HCT116 (cell line): Measurements from ENCODE around the gene CBLB. TPM values are rescaled to one million over a fixed set of nuclear protein-coding genes. Genes with fewer than 3 reads are reported as not detected.

Experiments
- ATAC-seq: fragments of 200-7000 bp; cut with Tn5 transposase; 2 replicates; pipeline ENCODE4 v1.9.1; 2020; ENCODE audit warnings: mild to moderate bottlenecking, moderate library complexity
- BruUV-seq: library from RNA; stranded (reverse); fragments of 400-500 nt; replicated peaks from 2 replicates; lab custom pipeline; 2021; lab: Mats Ljungman, UMichigan
- CTCF ChIA-PET: fragments of 300-600 bp; sonication (Branson Sonifier 250); formaldehyde crosslinking; loops from one replicate; lab custom pipeline; 2021; ENCODE audit warnings: antibody characterized with exemption; lab: Charles Lee
- POLR2A ChIA-PET: fragments of 300-600, 350-600 bp; sonication (Branson Sonifier 250); formaldehyde crosslinking; loops from one replicate; lab custom pipeline; 2021; ENCODE audit warnings: antibody characterized with exemption; lab: Charles Lee
- RAD21 ChIA-PET, 2 experiments: fragments of 300-600 bp; sonication (Branson Sonifier 250); formaldehyde crosslinking; loops; one replicate each; lab custom pipeline; 2023; ENCODE audit warnings: low total read pairs in 2 of 2; ENCODE audit not compliant: uncharacterized antibody in 2 of 2, unreplicated experiment in 2 of 2, low non-redundant PET in 1 of 2; lab: Charles Lee
- DNase-seq: peaks from one replicate; pipeline ENCODE4 v3.0.0-alpha.2; 2010; ENCODE audit warnings: low read depth, low spot score
- H2AFZ ChIP-seq: fragments of 200-600 bp; shearing (Covaris generic), sonication (generic); 2 replicates; pipeline ENCODE4 v1.6.1; 2017; ENCODE audit warnings: low read depth, mixed run types, mixed read lengths, antibody characterized with exemption, low read length; ENCODE audit not compliant: poor library complexity, severe bottlenecking
- H3K27ac ChIP-seq: 2 replicates; pipeline ENCODE4 v1.5.1; 2012; ENCODE audit warnings: low read depth, low read length
- H3K27me3 ChIP-seq: fragments of 200-600 bp; sonication (generic); 2 replicates; pipeline ENCODE4 v1.6.1; 2016; ENCODE audit warnings: mixed run types, low read length, mixed read lengths; ENCODE audit not compliant: insufficient read depth
- H3K36me3 ChIP-seq, 2 experiments: fragments of 200-500 bp in 1 of 2; fragments of 200-600 bp in 1 of 2; sonication (Bioruptor generic) in 1 of 2; sonication (generic) in 1 of 2; 2 replicates each; pipeline versions ENCODE4 v1.5.1 to v1.6.1; 2014 to 2016; ENCODE audit warnings: low read length in 2 of 2, inconsistent platforms in 1 of 2, mixed read lengths in 1 of 2, mixed run types in 1 of 2; ENCODE audit not compliant: insufficient read depth in 2 of 2, control insufficient read depth in 1 of 2
- H3K4me1 ChIP-seq, 2 experiments: fragments of 200-600 bp in 1 of 2; sonication (generic) in 1 of 2; 2 replicates each; pipeline versions ENCODE4 v1.5.1 to v1.6.1; 2012 to 2017; ENCODE audit warnings: low read length in 2 of 2, inconsistent platforms in 1 of 2, mild to moderate bottlenecking in 1 of 2, mixed read lengths in 1 of 2, mixed run types in 1 of 2, moderate library complexity in 1 of 2; ENCODE audit not compliant: insufficient read depth in 2 of 2, control insufficient read depth in 1 of 2
- H3K4me2 ChIP-seq: fragments of 200-600 bp; sonication (generic); 2 replicates; pipeline ENCODE4 v1.6.1; 2017; ENCODE audit warnings: mixed run types, low read length, mixed read lengths
- H3K4me3 ChIP-seq, 2 experiments: fragments of 200-600 bp in 1 of 2; sonication (generic) in 1 of 2; replicated peaks in 1 of 2; 2 replicates each; pipeline ENCODE4 v1.5.1; 2011 to 2016; ENCODE audit warnings: low read length in 2 of 2, control low read depth in 1 of 2, low read depth in 1 of 2, mild to moderate bottlenecking in 1 of 2, mixed read lengths in 1 of 2, mixed run types in 1 of 2
- H3K79me2 ChIP-seq: fragments of 200-600 bp; sonication (generic); 2 replicates; pipeline ENCODE4 v1.6.1; 2017; ENCODE audit warnings: mild to moderate bottlenecking, mixed run types, low read length, moderate library complexity, mixed read lengths; ENCODE audit not compliant: insufficient read depth
- H3K9ac ChIP-seq: fragments of 200-600 bp; sonication (generic); 2 replicates; pipeline ENCODE4 v1.6.1; 2016; ENCODE audit warnings: low read length, mixed read lengths
- H3K9me2 ChIP-seq: fragments of 200-600 bp; sonication (generic), shearing (Covaris generic); 2 replicates; pipeline ENCODE4 v1.6.1; 2017; ENCODE audit warnings: mixed run types, mild to moderate bottlenecking, moderate library complexity; ENCODE audit not compliant: insufficient read depth
- H3K9me3 ChIP-seq, 2 experiments: fragments of 200-500 bp in 1 of 2; fragments of 200-600 bp in 1 of 2; sonication (Bioruptor generic) in 1 of 2; sonication (generic) in 1 of 2; 2 replicates each; pipeline ENCODE4 v1.6.1; 2014 to 2017; ENCODE audit warnings: low read length in 2 of 2, mixed read lengths in 2 of 2, inconsistent platforms in 1 of 2, low read depth in 1 of 2, mild to moderate bottlenecking in 1 of 2, mixed run types in 1 of 2, moderate library complexity in 1 of 2; ENCODE audit not compliant: control insufficient read depth in 1 of 2, insufficient read depth in 1 of 2
- H4K20me1 ChIP-seq: fragments of 200-600 bp; sonication (generic), shearing (Covaris generic); 2 replicates; pipeline ENCODE4 v1.6.1; 2017; ENCODE audit warnings: mixed run types, mild to moderate bottlenecking, moderate library complexity; ENCODE audit not compliant: insufficient read depth
- ATF3 ChIP-seq: IDR thresholded peaks from 2 replicates; pipeline ENCODE4 v1.6.1; 2012
- CBX3 ChIP-seq: IDR thresholded peaks from 2 replicates; pipeline ENCODE4 v1.6.1; 2012; ENCODE audit warnings: low read depth
- CEBPB ChIP-seq: IDR thresholded peaks from 2 replicates; pipeline ENCODE4 v1.6.1; 2012; ENCODE audit warnings: low read depth
- CTCF ChIP-seq, 3 experiments: fragments of 200-600 bp in 1 of 3; sonication (generic) in 1 of 3; IDR thresholded peaks in 2 of 3; conservative IDR thresholded peaks in 1 of 3; 2 replicates each; pipeline ENCODE4 v1.5.1; 2012 to 2017; ENCODE audit warnings: low read depth in 2 of 3, low read length in 2 of 3, antibody characterized with exemption in 1 of 3, borderline replicate concordance in 1 of 3, control low read depth in 1 of 3, mild to moderate bottlenecking in 1 of 3, mixed read lengths in 1 of 3, mixed run types in 1 of 3, moderate library complexity in 1 of 3; ENCODE audit not compliant: insufficient read depth in 1 of 3
- ELF1 ChIP-seq: IDR thresholded peaks from 2 replicates; pipeline ENCODE4 v1.6.1; 2012; ENCODE audit warnings: low read depth, borderline replicate concordance
- EZH2 ChIP-seq: fragments of 200-600 bp; sonication (generic); IDR thresholded peaks from 2 replicates; pipeline ENCODE4 v1.6.1; 2017; ENCODE audit warnings: antibody characterized with exemption, mixed run types
- FOSL1 ChIP-seq: IDR thresholded peaks from 2 replicates; pipeline ENCODE4 v1.6.1; 2012; ENCODE audit warnings: low read depth
- JUND ChIP-seq: IDR thresholded peaks from 2 replicates; pipeline ENCODE4 v1.6.1; 2012
- POLR2A ChIP-seq: IDR thresholded peaks from 2 replicates; pipeline ENCODE4 v1.7.0; 2011; ENCODE audit warnings: borderline replicate concordance; ENCODE audit not compliant: insufficient read depth, insufficient read length; ENCODE audit errors: extremely low read depth
- RAD21 ChIP-seq: IDR thresholded peaks from 2 replicates; pipeline ENCODE4 v1.6.1; 2012; ENCODE audit warnings: low read depth, mild to moderate bottlenecking
- REST ChIP-seq: IDR thresholded peaks from 2 replicates; pipeline ENCODE4 v1.6.1; 2012; ENCODE audit warnings: low read depth
- SP1 ChIP-seq: IDR thresholded peaks from 2 replicates; pipeline ENCODE4 v1.6.1; 2012; ENCODE audit warnings: low read depth
- SRF ChIP-seq: IDR thresholded peaks from 2 replicates; pipeline ENCODE4 v1.6.1; 2012; ENCODE audit warnings: low read depth
- TCF7L2 ChIP-seq: IDR thresholded peaks from 2 replicates; pipeline ENCODE4 v1.7.0; 2011; ENCODE audit warnings: borderline replicate concordance, inconsistent platforms; ENCODE audit not compliant: insufficient read depth, insufficient read length; ENCODE audit errors: extremely low read depth
- ZFX ChIP-seq: fragments of 450-650 bp; IDR thresholded peaks from 2 replicates; pipeline ENCODE4 v1.6.1; 2017
- ZNF274 ChIP-seq: fragments of 200-500 bp; sonication (Bioruptor generic); IDR thresholded peaks from 2 replicates; pipeline ENCODE4 v1.6.1; 2014; ENCODE audit warnings: mild to moderate bottlenecking, low read depth, low read length, inconsistent platforms
- intact Hi-C: fragments of 100-400 bp; cut with micrococcal nuclease; formaldehyde crosslinking; loops from 2 replicates; pipeline ENCODE4 v1.10.0; 2022
- total RNA-seq: library from RNA; stranded (reverse); gene quantifications from one replicate; pipeline ENCODE4 v1.2.1, GENCODE V29; 2021; ENCODE audit not compliant: unreplicated experiment

CBLB gene
- total RNA-seq, 1 experiment from 2014 or later: 10.4 TPM

- ChIA-PET POLR2A (no interaction called here), CTCF (no interaction called here), RAD21 (no interaction called here)
- no peaks in the 10 kb centered on the region for H3K27me3 ChIP-seq
- no peak overlapping the region for H3K4me3 ChIP-seq
- DNase-seq (no peak), ATAC-seq (no peak)
- no peaks in the 10 kb centered on the region for H3K36me3 ChIP-seq
- no peaks in the 10 kb centered on the region for H3K79me2 ChIP-seq
- intact Hi-C loops: no loop called here
- H3K4me1 ChIP-seq: peaks cover 0 to 4% of the 10 kb centered on the region in 2 experiments; a peak in 1 of 4 replicates
- no peak overlapping the region for H2AFZ ChIP-seq
- TF ChIP-seq ZFX: no peak
- no peak for TF ChIP-seq CBX3
- no peak for TF ChIP-seq ZNF274
- TF ChIP-seq JUND: no peak
- no peak for TF ChIP-seq REST
- TF ChIP-seq FOSL1: no peak
- no peak for TF ChIP-seq CTCF (IDR thresholded peaks at IDR 0.05 in 2 of 3, conservative IDR thresholded peaks at IDR 0.05 in 1 of 3; ENCODE audit: borderline replicate concordance in 1 of 3, insufficient read depth in 1 of 3, low read depth in 2 of 3, low read length in 2 of 3)
- TF ChIP-seq POLR2A: no peak
- no peak for TF ChIP-seq TCF7L2
- no peak for TF ChIP-seq SRF
- no peak for TF ChIP-seq ATF3
- no peak for TF ChIP-seq CEBPB
- no peak for TF ChIP-seq SP1
- TF ChIP-seq ELF1: no peak
- no peak for TF ChIP-seq RAD21
- TF ChIP-seq EZH2: no peak
- no peak overlapping the region for H3K9ac ChIP-seq
- BruUV-seq: no TSS peak
- no peak overlapping the region for H3K4me2 ChIP-seq
- no peaks in the 10 kb centered on the region for H3K9me3 ChIP-seq
- no peaks in the 10 kb centered on the region for H4K20me1 ChIP-seq
- no peak overlapping the region for H3K27ac ChIP-seq
- no peaks in the 10 kb centered on the region for H3K9me2 ChIP-seq
Observed at GRCh38 chr3:105906345-105906744, 37.5 kb upstream of the CBLB start.
